SIG-M5 treated with dmso at 0.1 percent for 504 hours (cell line): Measurements from ENCODE around the gene ROPN1.
"Not testable (repeated sequence)": the region's sequence is repeated elsewhere in the genome, so short reads cannot be mapped to it uniquely, and the experiment has no call there.

Experiments
- DNase-seq: peaks from one replicate; lab custom pipeline; 2025; ENCODE audit not compliant: unreplicated experiment; lab: John Stamatoyannopoulos, UW

The ROPN1 gene

GRCh38 chr3:123991730-123992588 lies at the start of gene ROPN1:
Gene ROPN1 (minus strand): TSS chr3:123992124. CDS start chr3:123980481, 11,643 bp downstream.
- not testable (repeated sequence) for DNase-seq

- DNase-seq, result no peak
These were observed 49.6 kb upstream of the ROPN1 start for GRCh38 chr3:124041553-124041952.

- DNase-seq, result no peak
These were observed 45.4 kb upstream of the ROPN1 start for GRCh38 chr3:124037326-124037725.

GRCh38 chr3:124036214-124036613 lies 44.3 kb upstream of the ROPN1 start:
- DNase-seq, result not testable (repeated sequence)

- no peak for DNase-seq
These were observed 43.7 kb upstream of the ROPN1 start for GRCh38 chr3:124035463-124036121.

GRCh38 chr3:124034844-124035152 lies 42.9 kb upstream of the ROPN1 start:
- no peak for DNase-seq

GRCh38 chr3:124034016-124034843 lies 42.3 kb upstream of the ROPN1 start:
- no peak for DNase-seq

GRCh38 chr3:124033360-124034015 lies 41.6 kb upstream of the ROPN1 start, which contains the start of gene KALRN:
Gene KALRN (plus strand): TSS chr3:124033369.
- DNase-seq, result no peak

- DNase-seq, result peak; percentile 67
These were observed 41.0 kb upstream of the ROPN1 start for GRCh38 chr3:124032881-124033359.

GRCh38 chr3:124032311-124032880 lies 40.5 kb upstream of the ROPN1 start:
- no peak for DNase-seq

- no peak for DNase-seq
These were observed 34.6 kb upstream of the ROPN1 start for GRCh38 chr3:124026516-124026915.

GRCh38 chr3:124023531-124023930 lies 31.6 kb upstream of the ROPN1 start:
- DNase-seq, result not testable (repeated sequence)

- DNase-seq, result no peak
These were observed 27.4 kb upstream of the ROPN1 start for GRCh38 chr3:124019291-124019690.

GRCh38 chr3:124017502-124017901 lies 25.6 kb upstream of the ROPN1 start:
- DNase-seq, result not testable (repeated sequence)

- DNase-seq, result not testable (repeated sequence)
These were observed 24.6 kb upstream of the ROPN1 start for GRCh38 chr3:124016483-124016882.

GRCh38 chr3:124014366-124014942 lies 22.5 kb upstream of the ROPN1 start:
- no peak for DNase-seq

- DNase-seq, result not testable (repeated sequence)
These were observed 16.4 kb upstream of the ROPN1 start for GRCh38 chr3:124008321-124008720.

- DNase-seq, result peak; percentile 22
These were observed 15.3 kb upstream of the ROPN1 start for GRCh38 chr3:124007186-124007585.

- DNase-seq, result not testable (repeated sequence)
These were observed 10.6 kb upstream of the ROPN1 start for GRCh38 chr3:124002405-124003079.
